ENCODE measurements around the gene CCS. TPM values are rescaled to one million over a fixed set of nuclear protein-coding genes. Genes with fewer than 3 reads are reported as not detected.

The CCS gene
- total RNA-seq, 1 experiment from 2014 or later = 25.8 TPM

DNA sequence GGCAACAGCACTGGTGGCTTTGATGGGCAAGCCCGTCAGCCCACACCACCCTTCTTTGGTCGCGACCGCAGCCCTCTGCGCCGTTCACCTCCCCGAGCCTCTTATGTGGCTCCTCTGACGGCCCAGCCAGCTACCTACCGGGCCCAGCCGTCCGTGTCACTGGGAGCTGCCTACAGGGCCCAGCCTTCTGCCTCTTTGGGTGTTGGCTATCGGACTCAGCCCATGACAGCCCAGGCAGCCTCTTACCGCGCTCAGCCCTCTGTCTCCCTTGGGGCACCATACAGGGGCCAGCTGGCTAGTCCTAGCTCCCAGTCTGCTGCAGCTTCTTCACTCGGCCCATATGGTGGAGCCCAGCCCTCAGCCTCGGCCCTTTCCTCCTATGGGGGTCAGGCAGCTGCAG is 31.5 kb downstream of the CCS start:
- BruUV-seq (replicated peaks) = no TSS peak
- intact Hi-C loops (cut with micrococcal nuclease) = no loop called here
- POLR2A ChIA-PET = interaction anchor here (1.0 to 21.3 kb wide), 2 partner anchors 8 to 13 kb away, joined by 5 to 420 read pairs; partner anchors contain the start of genes RBM14 and RBM4
- Mint-ChIP-seq H3K9me3 (ENCODE audit: unreplicated experiment) (no peaks in the 10 kb centered on the region), H3K36me3 (ENCODE audit: insufficient read depth, unreplicated experiment) (peaks cover 96% of the 10 kb centered on the region), H3K27me3 (ENCODE audit: insufficient read depth, unreplicated experiment) (no peaks in the 10 kb centered on the region), H3K4me1 (ENCODE audit: insufficient read depth, unreplicated experiment) (peaks cover 9% of the 10 kb centered on the region), H3K27ac (ENCODE audit: low read depth, unreplicated experiment) (no peak overlapping the region), H3K4me3 (ENCODE audit: unreplicated experiment) (no peak overlapping the region)
- CTCF ChIA-PET = interaction anchor here (0.6 kb wide), 1 partner anchor 78 kb away, joined by 3 read pairs; the partner anchor contains the start of gene ZDHHC24
- TF ChIP-seq, protein P1, sequence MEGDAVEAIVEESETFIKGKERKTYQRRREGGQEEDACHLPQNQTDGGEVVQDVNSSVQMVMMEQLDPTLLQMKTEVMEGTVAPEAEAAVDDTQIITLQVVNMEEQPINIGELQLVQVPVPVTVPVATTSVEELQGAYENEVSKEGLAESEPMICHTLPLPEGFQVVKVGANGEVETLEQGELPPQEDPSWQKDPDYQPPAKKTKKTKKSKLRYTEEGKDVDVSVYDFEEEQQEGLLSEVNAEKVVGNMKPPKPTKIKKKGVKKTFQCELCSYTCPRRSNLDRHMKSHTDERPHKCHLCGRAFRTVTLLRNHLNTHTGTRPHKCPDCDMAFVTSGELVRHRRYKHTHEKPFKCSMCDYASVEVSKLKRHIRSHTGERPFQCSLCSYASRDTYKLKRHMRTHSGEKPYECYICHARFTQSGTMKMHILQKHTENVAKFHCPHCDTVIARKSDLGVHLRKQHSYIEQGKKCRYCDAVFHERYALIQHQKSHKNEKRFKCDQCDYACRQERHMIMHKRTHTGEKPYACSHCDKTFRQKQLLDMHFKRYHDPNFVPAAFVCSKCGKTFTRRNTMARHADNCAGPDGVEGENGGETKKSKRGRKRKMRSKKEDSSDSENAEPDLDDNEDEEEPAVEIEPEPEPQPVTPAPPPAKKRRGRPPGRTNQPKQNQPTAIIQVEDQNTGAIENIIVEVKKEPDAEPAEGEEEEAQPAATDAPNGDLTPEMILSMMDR (IDR thresholded peaks at IDR 0.05; ENCODE audit: unreplicated experiment) = no peak
- no peak for DNase-seq (ENCODE audit: unreplicated experiment)

DNA sequence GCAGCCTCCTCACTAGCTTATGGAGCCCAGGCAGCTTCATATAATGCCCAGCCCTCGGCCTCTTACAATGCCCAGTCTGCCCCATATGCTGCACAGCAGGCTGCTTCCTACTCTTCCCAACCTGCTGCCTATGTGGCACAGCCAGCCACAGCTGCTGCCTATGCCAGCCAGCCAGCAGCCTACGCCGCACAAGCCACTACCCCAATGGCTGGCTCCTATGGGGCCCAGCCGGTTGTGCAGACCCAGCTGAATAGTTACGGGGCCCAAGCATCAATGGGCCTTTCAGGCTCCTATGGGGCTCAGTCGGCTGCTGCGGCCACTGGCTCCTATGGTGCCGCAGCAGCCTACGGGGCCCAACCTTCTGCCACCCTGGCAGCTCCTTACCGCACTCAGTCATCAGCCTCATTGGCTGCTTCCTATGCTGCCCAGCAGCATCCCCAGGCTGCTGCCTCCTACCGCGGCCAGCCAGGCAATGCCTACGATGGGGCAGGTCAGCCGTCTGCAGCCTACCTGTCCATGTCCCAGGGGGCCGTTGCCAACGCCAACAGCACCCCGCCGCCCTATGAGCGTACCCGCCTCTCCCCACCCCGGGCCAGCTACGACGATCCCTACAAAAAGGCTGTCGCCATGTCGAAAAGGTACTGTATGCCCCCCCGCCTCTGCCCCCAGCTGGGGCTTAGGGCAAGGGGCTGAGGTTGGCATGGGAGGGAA is 32.2 kb downstream of the CCS start:
- ChIA-PET POLR2A (interaction anchor here (1.0 to 21.3 kb wide), 2 partner anchors 9 to 12 kb away, joined by 5 to 420 read pairs; partner anchors contain the start of genes RBM14 and RBM4), CTCF (interaction anchor here (0.6 kb wide), 1 partner anchor 79 kb away, joined by 3 read pairs; the partner anchor contains the start of gene ZDHHC24)
- intact Hi-C loops (cut with micrococcal nuclease) = no loop called here
- Mint-ChIP-seq H3K27ac (ENCODE audit: low read depth, unreplicated experiment) (no peak overlapping the region), H3K4me3 (ENCODE audit: unreplicated experiment) (no peak overlapping the region), H3K4me1 (ENCODE audit: insufficient read depth, unreplicated experiment) (peaks cover 5% of the 10 kb centered on the region), H3K27me3 (ENCODE audit: insufficient read depth, unreplicated experiment) (no peaks in the 10 kb centered on the region), H3K36me3 (ENCODE audit: insufficient read depth, unreplicated experiment) (peaks cover 96% of the 10 kb centered on the region), H3K9me3 (ENCODE audit: unreplicated experiment) (no peaks in the 10 kb centered on the region)
- BruUV-seq (replicated peaks) = no TSS peak
- TF ChIP-seq, protein P1 (IDR thresholded peaks at IDR 0.05; ENCODE audit: unreplicated experiment) = no peak
- no peak for DNase-seq (ENCODE audit: unreplicated experiment)

DNA sequence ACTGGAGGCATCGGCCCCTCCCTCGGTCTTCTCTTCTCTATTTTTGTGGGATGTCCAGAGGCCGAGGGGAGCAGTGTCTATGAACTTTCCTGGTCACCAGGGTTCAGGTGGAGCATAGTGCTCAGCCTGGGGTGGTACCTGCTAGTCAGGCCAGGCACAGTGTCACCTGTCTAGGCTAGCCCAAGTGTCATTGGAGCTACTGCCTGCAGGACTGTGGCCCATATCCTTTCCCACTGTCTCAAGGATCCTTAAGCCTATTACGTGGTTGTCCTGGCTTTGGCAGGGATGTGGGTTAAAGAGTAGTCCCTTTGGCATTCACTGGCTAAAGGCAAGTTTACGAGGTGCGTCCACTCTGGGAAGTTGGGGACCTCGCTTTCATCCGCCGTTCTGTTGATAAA is 32.8 kb downstream of the CCS start:
- Mint-ChIP-seq H3K4me3 (ENCODE audit: unreplicated experiment) (no peak overlapping the region), H3K27me3 (ENCODE audit: insufficient read depth, unreplicated experiment) (no peaks in the 10 kb centered on the region), H3K4me1 (ENCODE audit: insufficient read depth, unreplicated experiment) (peaks cover 5% of the 10 kb centered on the region), H3K36me3 (ENCODE audit: insufficient read depth, unreplicated experiment) (peaks cover 96% of the 10 kb centered on the region), H3K27ac (ENCODE audit: low read depth, unreplicated experiment) (no peak overlapping the region), H3K9me3 (ENCODE audit: unreplicated experiment) (no peaks in the 10 kb centered on the region)
- no TSS peak for BruUV-seq (replicated peaks)
- no peak for DNase-seq (ENCODE audit: unreplicated experiment)
- intact Hi-C loops (cut with micrococcal nuclease) = no loop called here
- TF ChIP-seq, protein P1 (IDR thresholded peaks at IDR 0.05; ENCODE audit: unreplicated experiment) = no peak
- CTCF ChIA-PET = no interaction called here
- POLR2A ChIA-PET = interaction anchor here (21.3 kb wide), 1 partner anchor 11 kb away, joined by 420 read pairs; the partner anchor contains the start of gene RBM4

DNA sequence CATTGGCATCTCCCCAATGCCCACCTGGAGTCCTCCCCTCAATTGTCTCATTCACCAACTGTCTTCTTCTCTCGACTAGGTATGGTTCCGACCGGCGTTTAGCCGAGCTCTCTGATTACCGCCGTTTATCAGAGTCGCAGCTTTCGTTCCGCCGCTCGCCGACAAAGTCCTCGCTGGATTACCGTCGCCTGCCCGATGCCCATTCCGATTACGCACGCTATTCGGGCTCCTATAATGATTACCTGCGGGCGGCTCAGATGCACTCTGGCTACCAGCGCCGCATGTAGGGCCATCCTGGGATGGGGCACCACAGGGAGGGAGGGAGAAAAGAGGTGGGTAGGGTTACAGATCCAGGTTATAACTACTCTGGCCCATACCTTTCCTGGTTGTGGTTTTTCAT is 33.4 kb downstream of the CCS start:
- Mint-ChIP-seq H3K27me3 (ENCODE audit: insufficient read depth, unreplicated experiment) (no peaks in the 10 kb centered on the region), H3K4me1 (ENCODE audit: insufficient read depth, unreplicated experiment) (peaks cover 5% of the 10 kb centered on the region), H3K36me3 (ENCODE audit: insufficient read depth, unreplicated experiment) (peaks cover 96% of the 10 kb centered on the region), H3K9me3 (ENCODE audit: unreplicated experiment) (no peaks in the 10 kb centered on the region), H3K4me3 (ENCODE audit: unreplicated experiment) (no peak overlapping the region), H3K27ac (ENCODE audit: low read depth, unreplicated experiment) (no peak overlapping the region)
- BruUV-seq (replicated peaks) = no TSS peak
- TF ChIP-seq, protein P1 (IDR thresholded peaks at IDR 0.05; ENCODE audit: unreplicated experiment) = no peak
- no peak for DNase-seq (ENCODE audit: unreplicated experiment)
- CTCF ChIA-PET = interaction anchor here (0.7 kb wide), 1 partner anchor 380 kb away, joined by 3 read pairs; no protein-coding TSS in a partner anchor
- intact Hi-C loops (cut with micrococcal nuclease) = no loop called here
- POLR2A ChIA-PET = interaction anchor here (1.7 to 21.3 kb wide), 2 partner anchors 9 to 11 kb away, joined by 6 to 420 read pairs; partner anchors contain the start of genes RBM14 and RBM4

Data from MCF 10A (cell line).